ENCODE data around the gene CERS6. TPM values are rescaled to one million over a fixed set of nuclear protein-coding genes. Genes with fewer than 3 reads are reported as not detected.

CERS6 gene, protein sequence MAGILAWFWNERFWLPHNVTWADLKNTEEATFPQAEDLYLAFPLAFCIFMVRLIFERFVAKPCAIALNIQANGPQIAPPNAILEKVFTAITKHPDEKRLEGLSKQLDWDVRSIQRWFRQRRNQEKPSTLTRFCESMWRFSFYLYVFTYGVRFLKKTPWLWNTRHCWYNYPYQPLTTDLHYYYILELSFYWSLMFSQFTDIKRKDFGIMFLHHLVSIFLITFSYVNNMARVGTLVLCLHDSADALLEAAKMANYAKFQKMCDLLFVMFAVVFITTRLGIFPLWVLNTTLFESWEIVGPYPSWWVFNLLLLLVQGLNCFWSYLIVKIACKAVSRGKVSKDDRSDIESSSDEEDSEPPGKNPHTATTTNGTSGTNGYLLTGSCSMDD
- total RNA-seq: 11.7 and 12.1 TPM in 2 replicates

GRCh38 chr2:168455645-168456520 is at the start of gene CERS6:
Gene CERS6, plus strand, starts transcription at chr2:168456272. Its CDS starts 177 bp downstream, at chr2:168456449.

DNA sequence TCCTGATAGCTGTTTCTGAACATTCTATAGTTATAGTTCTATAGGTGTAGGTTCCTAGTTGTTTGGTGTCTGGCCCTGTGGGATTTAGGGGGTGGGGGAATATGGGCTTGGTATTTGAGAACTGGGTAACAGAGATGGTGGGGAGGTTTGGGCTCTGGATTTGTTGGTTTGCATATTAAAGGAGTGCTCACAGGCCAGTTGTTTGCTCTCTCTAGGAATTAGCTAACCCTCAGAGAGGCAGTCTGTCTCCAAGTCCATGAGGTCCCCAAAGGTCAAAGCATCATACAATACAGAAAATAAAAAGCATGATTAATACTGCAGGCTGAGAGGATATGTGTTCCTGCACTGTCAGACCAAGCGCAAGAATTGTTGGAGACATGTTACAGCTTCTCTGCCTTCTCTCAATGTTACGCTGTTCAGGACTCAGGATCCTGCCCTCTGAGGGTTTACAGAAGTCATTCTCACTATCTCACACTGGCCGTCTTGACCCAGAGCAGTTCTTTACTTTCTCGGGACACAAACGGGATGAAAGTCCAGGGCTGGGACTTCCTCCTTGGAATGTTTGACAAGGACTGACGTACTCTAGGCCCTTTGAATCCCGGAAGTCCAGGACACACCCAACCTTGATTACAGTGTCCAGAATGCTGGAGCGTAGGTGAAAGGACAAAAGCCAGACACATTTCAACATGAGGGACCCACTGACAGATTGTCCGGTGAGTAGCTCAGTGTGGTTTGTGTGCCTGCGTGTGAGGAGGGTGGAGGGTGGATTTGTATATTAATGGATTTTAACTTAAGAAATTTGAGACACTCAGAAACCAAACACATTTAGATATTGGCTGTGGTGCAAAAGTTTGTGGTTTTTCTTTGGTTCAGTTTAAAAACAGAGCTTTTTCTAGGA is 346.1 kb downstream of the CERS6 start, which contains the start of gene NOSTRIN:
TSS of gene NOSTRIN (plus strand) at position 677 of the 898 bp plus-strand sequence. CDS start at position 687, 10 bp downstream.

Other genes with a start within 250 kb of the CERS6 start
- 8.7 and 10.3 TPM in 2 replicates for gene STK39, start 208.7 kb upstream of the CERS6 start, total RNA-seq